Renal pelvis (tissue), 12 donors: Measurements from ENCODE around the gene SPATA31A1. TPM values are rescaled to one million over a fixed set of nuclear protein-coding genes. Genes with fewer than 3 reads are reported as not detected.
"Not testable (repeated sequence)": the region's sequence is repeated elsewhere in the genome, so short reads cannot be mapped to it uniquely, and the experiment has no call there.

Experiments used
- DNase-seq: peaks from one replicate; pipeline ENCODE4 v3.0.0-alpha.2; 2013
- long read RNA-seq, 16 experiments: transcript quantifications; one replicate each; lab custom pipeline, GENCODE V29; 2026
- polyA plus RNA-seq, 3 donors: library from polyadenylated mRNA; unstranded; fragments of 120-200 nt; gene quantifications; one replicate each; pipeline ENCODE4 v1.2.1, GENCODE V29; 2013; ENCODE audit not compliant: insufficient read length in 3 of 3

The SPATA31A1 gene
- polyA plus RNA-seq = not detected
- long read RNA-seq, donor 1 = 0 reads
- long read RNA-seq, donor 2 = 0 reads
- long read RNA-seq, donor 3 = 0 reads
- long read RNA-seq, donor 4 = 0 reads
- long read RNA-seq, donor 5 = 0 reads
- long read RNA-seq, donor 6 = 0 reads
- long read RNA-seq, donor 7 = 0 reads
- long read RNA-seq, donor 8 = 0 reads
- long read RNA-seq, donor 9 = 0 reads
- long read RNA-seq, donor 10 = 0 reads
- long read RNA-seq, donor 11 = 0 reads
- long read RNA-seq, donor 12 = 0 reads
- long read RNA-seq, donor 13 = 0 reads
- long read RNA-seq, donor 14 = 0 reads
- long read RNA-seq, donor 15 = 0 reads
- long read RNA-seq, donor 16 = 0 reads

GRCh38 chr9:39355369-39355768, at the start of gene SPATA31A1:
Gene SPATA31A1, plus strand, starts transcription at chr9:39355669. Its CDS starts 62 bp downstream, at chr9:39355731.
- not testable (repeated sequence) for DNase-seq

- DNase-seq = not testable (repeated sequence)
Measured at GRCh38 chr9:39407261-39408204, 52.1 kb downstream of the SPATA31A1 start.

- not testable (repeated sequence) for DNase-seq
Measured at GRCh38 chr9:39411254-39411940, 55.9 kb downstream of the SPATA31A1 start.

Other genes starting within 250 kb of the SPATA31A1 start
- 1 to 10 TPM; 4.4 to 6.2 (median 5.4) TPM for gene CNTNAP3, start 67.5 kb upstream of the SPATA31A1 start, polyA plus RNA-seq